Measurements from ENCODE around the gene KIAA0825.

Gene KIAA0825

DNA sequence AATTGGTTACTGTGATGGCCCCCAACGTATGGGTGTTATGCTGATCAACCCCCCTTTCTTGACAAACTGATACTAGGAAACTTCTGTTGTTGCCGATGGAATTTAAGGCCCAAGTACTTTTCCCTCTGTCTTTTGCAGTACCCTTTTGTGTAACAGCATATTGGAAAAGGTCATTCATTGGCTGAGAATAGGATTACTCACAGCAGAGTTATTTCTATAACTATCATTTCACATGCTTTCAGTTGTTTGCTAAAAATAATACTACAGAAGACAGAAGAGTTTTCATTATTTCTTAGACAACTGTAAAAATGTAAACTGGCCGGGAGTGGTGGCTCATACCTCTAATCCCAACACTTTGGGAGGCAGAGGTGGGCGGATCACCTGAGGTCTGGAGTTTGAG, 329.5 kb downstream of the KIAA0825 start:
- Mint-ChIP-seq H3K36me3 (ENCODE audit: low read depth) (no peaks in the 10 kb centered on the region), H3K4me3 (no peak overlapping the region), H3K27ac (no peak overlapping the region), H3K9me3 (peaks cover 7% of the 10 kb centered on the region), H3K27me3 (ENCODE audit: low read depth) (no peaks in the 10 kb centered on the region), H3K4me1 (ENCODE audit: low read depth) (no peaks in the 10 kb centered on the region)
- no peak for DNase-seq (ENCODE audit: low spot score)

GRCh38 chr5:94285984-94286383, 332.4 kb downstream of the KIAA0825 start:
- no peak for DNase-seq (ENCODE audit: low spot score)
- no peak overlapping the region for H3K4me3 Mint-ChIP-seq
- no peaks in the 10 kb centered on the region for H3K36me3 Mint-ChIP-seq (ENCODE audit: low read depth)
- no peaks in the 10 kb centered on the region for H3K4me1 Mint-ChIP-seq (ENCODE audit: low read depth)
- no peaks in the 10 kb centered on the region for H3K27me3 Mint-ChIP-seq (ENCODE audit: low read depth)
- no peak overlapping the region for H3K27ac Mint-ChIP-seq
- H3K9me3 Mint-ChIP-seq, result no peaks in the 10 kb centered on the region

DNA sequence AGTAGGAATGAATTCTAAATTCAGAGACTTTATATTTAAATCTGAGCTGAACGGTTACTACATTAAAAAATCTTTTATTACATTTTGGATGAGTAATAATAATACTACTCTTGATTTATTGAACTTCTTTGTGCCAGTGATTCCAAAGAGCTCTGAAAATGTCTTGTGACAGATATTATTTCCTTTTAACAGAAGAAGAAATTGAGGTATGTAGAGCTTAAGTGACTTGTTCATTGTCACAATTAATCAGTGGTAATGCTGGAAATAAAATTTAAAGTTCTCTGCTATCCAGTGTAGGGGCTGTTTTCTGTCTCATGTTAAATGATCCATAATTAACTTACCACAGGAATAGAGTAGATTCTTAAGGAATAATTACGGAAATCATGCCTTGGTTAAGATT, 335.3 kb downstream of the KIAA0825 start:
- no peak overlapping the region for H3K27ac Mint-ChIP-seq
- no peaks in the 10 kb centered on the region for H3K27me3 Mint-ChIP-seq (ENCODE audit: low read depth)
- H3K36me3 Mint-ChIP-seq (ENCODE audit: low read depth), result no peaks in the 10 kb centered on the region
- H3K9me3 Mint-ChIP-seq, result no peaks in the 10 kb centered on the region
- no peaks in the 10 kb centered on the region for H3K4me1 Mint-ChIP-seq (ENCODE audit: low read depth)
- DNase-seq (ENCODE audit: low spot score), result no peak
- H3K4me3 Mint-ChIP-seq, result no peak overlapping the region

- H3K27me3 Mint-ChIP-seq (ENCODE audit: low read depth), result no peaks in the 10 kb centered on the region
These were observed 337.1 kb downstream of the KIAA0825 start for GRCh38 chr5:94281236-94281801.

DNA sequence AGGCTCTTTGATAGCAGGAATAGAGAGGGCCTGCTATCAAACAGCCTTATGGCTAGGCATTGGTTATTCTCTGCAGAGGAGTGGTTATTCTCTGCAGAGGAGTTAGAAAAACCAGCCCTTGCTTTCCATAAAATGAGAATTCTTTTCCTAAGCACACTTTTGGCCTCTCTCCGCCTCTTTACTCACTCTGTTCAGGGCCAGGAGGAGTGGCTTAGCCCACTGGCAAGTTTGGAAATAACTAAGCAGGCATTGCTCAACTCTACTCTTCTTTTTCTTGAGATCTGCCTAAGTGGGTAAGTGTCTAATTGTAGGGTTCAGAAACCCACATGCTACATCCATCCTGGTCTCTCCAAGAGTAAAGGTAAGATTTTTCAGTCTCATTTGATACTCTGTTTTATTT, 341.7 kb downstream of the KIAA0825 start:
- no peak overlapping the region for H3K4me3 Mint-ChIP-seq
- H3K9me3 Mint-ChIP-seq, result no peaks in the 10 kb centered on the region
- no peaks in the 10 kb centered on the region for H3K36me3 Mint-ChIP-seq (ENCODE audit: low read depth)
- DNase-seq (ENCODE audit: low spot score), result no peak
- no peaks in the 10 kb centered on the region for H3K4me1 Mint-ChIP-seq (ENCODE audit: low read depth)
- H3K27me3 Mint-ChIP-seq (ENCODE audit: low read depth), result no peaks in the 10 kb centered on the region
- H3K27ac Mint-ChIP-seq, result no peak overlapping the region

More at GRCh38 chr5:94281236-94281801, 337.1 kb downstream of the KIAA0825 start:
- no peak for DNase-seq (ENCODE audit: low spot score)
- Mint-ChIP-seq H3K9me3 (no peaks in the 10 kb centered on the region), H3K4me1 (ENCODE audit: low read depth) (no peaks in the 10 kb centered on the region), H3K27ac (no peak overlapping the region), H3K4me3 (no peak overlapping the region), H3K36me3 (ENCODE audit: low read depth) (no peaks in the 10 kb centered on the region)

GRCh38 chr5:94276048-94276447, 342.4 kb downstream of the KIAA0825 start:
- H3K9me3 Mint-ChIP-seq, result no peaks in the 10 kb centered on the region
- H3K4me3 Mint-ChIP-seq, result no peak overlapping the region
- DNase-seq (ENCODE audit: low spot score), result no peak
- H3K36me3 Mint-ChIP-seq (ENCODE audit: low read depth), result no peaks in the 10 kb centered on the region
- H3K27me3 Mint-ChIP-seq (ENCODE audit: low read depth), result no peaks in the 10 kb centered on the region
- H3K27ac Mint-ChIP-seq, result no peak overlapping the region
- no peaks in the 10 kb centered on the region for H3K4me1 Mint-ChIP-seq (ENCODE audit: low read depth)

DNA sequence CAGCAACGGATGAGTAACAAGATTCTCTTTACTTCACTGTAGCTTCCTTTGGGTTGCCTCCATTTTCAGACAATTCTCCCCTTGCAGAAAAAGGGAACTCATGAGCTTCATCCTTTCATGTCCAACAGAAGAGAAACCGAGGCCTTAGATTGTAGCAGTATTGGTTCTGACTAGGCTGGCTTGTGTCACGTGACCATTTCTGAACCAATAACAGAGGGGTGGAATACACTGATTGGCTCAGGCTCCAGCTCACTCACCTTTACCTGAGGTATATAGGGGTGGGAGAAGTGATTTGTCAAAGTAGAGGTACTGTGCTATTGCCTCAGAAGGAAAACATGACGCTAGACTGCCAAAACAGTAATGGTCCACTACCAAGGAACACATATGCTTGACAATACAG, 343.7 kb downstream of the KIAA0825 start:
- Mint-ChIP-seq H3K27me3 (ENCODE audit: low read depth) (no peaks in the 10 kb centered on the region), H3K27ac (no peak overlapping the region), H3K36me3 (ENCODE audit: low read depth) (no peaks in the 10 kb centered on the region), H3K4me1 (ENCODE audit: low read depth) (no peaks in the 10 kb centered on the region), H3K4me3 (no peak overlapping the region), H3K9me3 (no peaks in the 10 kb centered on the region)
- no peak for DNase-seq (ENCODE audit: low spot score)

- no peak overlapping the region for H3K4me3 Mint-ChIP-seq
- no peak for DNase-seq (ENCODE audit: low spot score)
- peaks cover 2% of the 10 kb centered on the region for H3K27me3 Mint-ChIP-seq (ENCODE audit: low read depth)
- no peak overlapping the region for H3K27ac Mint-ChIP-seq
- H3K36me3 Mint-ChIP-seq (ENCODE audit: low read depth), result no peaks in the 10 kb centered on the region
- H3K4me1 Mint-ChIP-seq (ENCODE audit: low read depth), result peaks cover 2% of the 10 kb centered on the region
- H3K9me3 Mint-ChIP-seq, result no peaks in the 10 kb centered on the region
These were observed 350.2 kb downstream of the KIAA0825 start for GRCh38 chr5:94268226-94268625.

GRCh38 chr5:94267350-94267899, 351.0 kb downstream of the KIAA0825 start:
- no peak overlapping the region for H3K27ac Mint-ChIP-seq
- H3K27me3 Mint-ChIP-seq (ENCODE audit: low read depth), result peaks cover 2% of the 10 kb centered on the region
- H3K4me1 Mint-ChIP-seq (ENCODE audit: low read depth), result peaks cover 4% of the 10 kb centered on the region
- no peaks in the 10 kb centered on the region for H3K36me3 Mint-ChIP-seq (ENCODE audit: low read depth)
- no peak for DNase-seq (ENCODE audit: low spot score)
- no peak overlapping the region for H3K4me3 Mint-ChIP-seq
- H3K9me3 Mint-ChIP-seq, result no peaks in the 10 kb centered on the region

GRCh38 chr5:94266170-94266569, 352.2 kb downstream of the KIAA0825 start:
- H3K27ac Mint-ChIP-seq, result no peak overlapping the region
- peaks cover 2% of the 10 kb centered on the region for H3K27me3 Mint-ChIP-seq (ENCODE audit: low read depth)
- no peak overlapping the region for H3K4me3 Mint-ChIP-seq
- DNase-seq (ENCODE audit: low spot score), result no peak
- H3K4me1 Mint-ChIP-seq (ENCODE audit: low read depth), result peaks cover 4% of the 10 kb centered on the region
- H3K9me3 Mint-ChIP-seq, result no peaks in the 10 kb centered on the region
- H3K36me3 Mint-ChIP-seq (ENCODE audit: low read depth), result no peaks in the 10 kb centered on the region

GRCh38 chr5:94263068-94263467, 355.3 kb downstream of the KIAA0825 start:
- no peak for DNase-seq (ENCODE audit: low spot score)
- H3K4me3 Mint-ChIP-seq, result no peak overlapping the region
- H3K27me3 Mint-ChIP-seq (ENCODE audit: low read depth), result peaks cover 5% of the 10 kb centered on the region
- H3K27ac Mint-ChIP-seq, result no peak overlapping the region
- H3K4me1 Mint-ChIP-seq (ENCODE audit: low read depth), result peaks cover 4% of the 10 kb centered on the region
- no peaks in the 10 kb centered on the region for H3K9me3 Mint-ChIP-seq
- H3K36me3 Mint-ChIP-seq (ENCODE audit: low read depth), result no peaks in the 10 kb centered on the region

DNA sequence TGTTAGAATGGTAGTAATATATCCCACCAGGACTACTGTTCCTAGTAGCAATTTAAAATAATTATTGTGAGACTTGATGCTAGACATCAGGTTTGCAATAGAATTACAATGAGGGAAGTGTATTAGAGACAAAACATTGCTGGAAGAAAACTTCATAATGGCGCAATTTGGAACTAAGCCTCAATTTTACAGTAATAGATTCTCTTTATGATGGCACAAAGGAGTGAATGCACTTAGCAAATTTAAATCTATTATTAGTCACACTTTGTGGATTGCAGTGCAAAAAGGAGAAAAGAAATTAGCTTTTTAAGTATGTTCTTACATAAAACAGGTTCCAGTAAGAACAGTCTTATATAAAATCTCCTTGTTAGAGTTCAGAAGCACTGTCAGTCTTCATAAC, 358.3 kb downstream of the KIAA0825 start:
- Mint-ChIP-seq H3K4me1 (ENCODE audit: low read depth) (peaks cover 4% of the 10 kb centered on the region), H3K27me3 (ENCODE audit: low read depth) (peaks cover 3% of the 10 kb centered on the region), H3K9me3 (no peaks in the 10 kb centered on the region), H3K4me3 (no peak overlapping the region), H3K36me3 (ENCODE audit: low read depth) (no peaks in the 10 kb centered on the region), H3K27ac (no peak overlapping the region)
- no peak for DNase-seq (ENCODE audit: low spot score)

- H3K4me3 Mint-ChIP-seq, result no peak overlapping the region
- no peak overlapping the region for H3K27ac Mint-ChIP-seq
- peaks cover 3% of the 10 kb centered on the region for H3K27me3 Mint-ChIP-seq (ENCODE audit: low read depth)
- no peaks in the 10 kb centered on the region for H3K36me3 Mint-ChIP-seq (ENCODE audit: low read depth)
- no peaks in the 10 kb centered on the region for H3K9me3 Mint-ChIP-seq
- no peaks in the 10 kb centered on the region for H3K4me1 Mint-ChIP-seq (ENCODE audit: low read depth)
- DNase-seq (ENCODE audit: low spot score), result no peak
These were observed 364.2 kb downstream of the KIAA0825 start for GRCh38 chr5:94254214-94254613.

DNA sequence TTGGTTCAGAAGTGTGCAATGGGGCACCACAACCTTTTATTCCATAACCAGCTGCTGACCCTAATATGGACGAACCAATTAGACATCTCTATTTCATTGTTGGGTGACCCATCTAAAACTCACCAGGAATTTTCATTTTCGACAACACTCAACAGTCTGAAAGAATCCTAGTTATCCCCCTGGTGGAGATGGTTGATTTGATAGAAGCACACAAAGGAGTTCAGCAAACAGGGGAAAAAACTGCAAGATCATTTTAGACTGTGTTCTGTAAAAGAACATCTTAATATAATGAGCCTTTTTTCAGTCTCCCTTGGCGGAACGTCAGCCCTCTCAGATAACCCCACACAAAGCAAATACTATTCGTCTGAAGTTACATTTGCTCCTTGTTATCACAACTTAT, 367.4 kb downstream of the KIAA0825 start:
- Mint-ChIP-seq H3K27me3 (ENCODE audit: low read depth) (no peaks in the 10 kb centered on the region), H3K27ac (no peak overlapping the region), H3K4me1 (ENCODE audit: low read depth) (no peaks in the 10 kb centered on the region), H3K9me3 (no peaks in the 10 kb centered on the region), H3K36me3 (ENCODE audit: low read depth) (no peaks in the 10 kb centered on the region), H3K4me3 (no peak overlapping the region)
- DNase-seq (ENCODE audit: low spot score), result no peak

DNA sequence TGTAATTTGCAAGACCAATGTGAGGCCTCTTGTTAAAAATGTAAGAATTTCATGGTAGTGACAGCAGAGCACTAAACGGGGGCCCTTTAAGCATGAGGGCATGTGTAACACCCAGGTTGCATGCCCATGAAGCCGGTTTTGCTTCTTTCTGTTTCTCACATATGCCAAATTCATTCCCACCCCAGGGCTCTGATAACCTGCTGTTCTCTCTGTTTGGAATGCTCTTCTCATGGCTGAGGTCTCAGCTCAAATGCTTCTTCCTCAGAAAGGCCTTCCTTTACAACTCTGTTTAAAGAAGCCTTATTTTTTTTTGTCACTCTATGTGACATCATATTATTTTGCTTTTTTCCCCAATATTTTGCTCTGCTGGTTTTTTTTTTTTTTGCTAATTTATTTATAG, 369.0 kb downstream of the KIAA0825 start:
- no peak for DNase-seq (ENCODE audit: low spot score)
- H3K9me3 Mint-ChIP-seq, result no peaks in the 10 kb centered on the region
- no peaks in the 10 kb centered on the region for H3K36me3 Mint-ChIP-seq (ENCODE audit: low read depth)
- H3K27me3 Mint-ChIP-seq (ENCODE audit: low read depth), result no peaks in the 10 kb centered on the region
- no peak overlapping the region for H3K27ac Mint-ChIP-seq
- H3K4me1 Mint-ChIP-seq (ENCODE audit: low read depth), result no peaks in the 10 kb centered on the region
- no peak overlapping the region for H3K4me3 Mint-ChIP-seq
